Skin of body (tissue), 2 donors: Measurements from ENCODE around the gene FAM193B. TPM values are rescaled to one million over a fixed set of nuclear protein-coding genes. Genes with fewer than 3 reads are reported as not detected.
"Not testable (repeated sequence)": the region's sequence is repeated elsewhere in the genome, so short reads cannot be mapped to it uniquely, and the experiment has no call there.

Source experiments
- DNase-seq: peaks from one replicate; lab custom pipeline; 2025; lab: John Stamatoyannopoulos, UW
- total RNA-seq: library from RNA; depleted of rRNA; stranded (reverse); fragments of >200 nt; gene quantifications from one replicate; pipeline ENCODE4 v1.2.3, GENCODE V29; 2014

The FAM193B gene
- total RNA-seq, 1 donor from 2014 or later, result 30.8 TPM

- no peak for DNase-seq
These were observed 24.0 kb upstream of the FAM193B start for GRCh38 chr5:177578316-177578715.

GRCh38 chr5:177576169-177576568, 21.8 kb upstream of the FAM193B start:
- DNase-seq, result no peak

- DNase-seq, result no peak
These were observed 21.1 kb upstream of the FAM193B start for GRCh38 chr5:177575488-177575887.

GRCh38 chr5:177569894-177570293, 15.5 kb upstream of the FAM193B start:
- DNase-seq, result no peak

- no peak for DNase-seq
These were observed 14.0 kb upstream of the FAM193B start for GRCh38 chr5:177568326-177568725.

GRCh38 chr5:177565046-177565445, 10.7 kb upstream of the FAM193B start:
- no peak for DNase-seq

GRCh38 chr5:177559446-177559941, 5.1 kb upstream of the FAM193B start:
- DNase-seq, result not testable (repeated sequence)

GRCh38 chr5:177557796-177558195, 3.4 kb upstream of the FAM193B start:
- no peak for DNase-seq

GRCh38 chr5:177557041-177557647, 2.8 kb upstream of the FAM193B start:
- DNase-seq, result no peak

- DNase-seq, result no peak
These were observed 1.3 kb upstream of the FAM193B start for GRCh38 chr5:177555665-177556064.

- no peak for DNase-seq
These were observed 865 bp upstream of the FAM193B start for GRCh38 chr5:177555228-177555627.

GRCh38 chr5:177553671-177554429, 513 bp downstream of the FAM193B start:
- no peak for DNase-seq

- no peak for DNase-seq
These were observed 1.4 kb downstream of the FAM193B start for GRCh38 chr5:177552839-177553455.

GRCh38 chr5:177550122-177550521, 4.2 kb downstream of the FAM193B start:
- DNase-seq, result no peak

GRCh38 chr5:177548495-177548894, 5.9 kb downstream of the FAM193B start:
- no peak for DNase-seq

GRCh38 chr5:177547736-177548135, 6.6 kb downstream of the FAM193B start:
- no peak for DNase-seq

- DNase-seq, result peak; percentile 49
These were observed 8.1 kb downstream of the FAM193B start for GRCh38 chr5:177546258-177546741.

GRCh38 chr5:177545487-177546257, 8.7 kb downstream of the FAM193B start:
- peak; percentile 33 for DNase-seq

GRCh38 chr5:177542816-177543465, 11.4 kb downstream of the FAM193B start:
- DNase-seq, result no peak

GRCh38 chr5:177540438-177540837, 13.9 kb downstream of the FAM193B start:
- no peak for DNase-seq

- no peak for DNase-seq
These were observed 15.0 kb downstream of the FAM193B start for GRCh38 chr5:177539411-177539810.
